Spleen (tissue), 11 donors: ENCODE results near the gene POLR1H. TPM values are rescaled to one million over a fixed set of nuclear protein-coding genes. Genes with fewer than 3 reads are reported as not detected.
A peak's percentile ranks its signal among the peaks of the same experiment; 100 is the strongest.

Experiments
- DNase-seq: peaks from one replicate; pipeline ENCODE4 v3.0.0-alpha.2; 2020
- H3K27ac ChIP-seq, 8 donors: fragments of 200-600 bp; sonication (generic) in 7 of 8; 1 replicate in 4 of 8; 2 replicates in 4 of 8; pipeline versions ENCODE4 v1.5.0 to v1.8.0; 2016 to 2021; ENCODE audit warnings: inconsistent platforms in 4 of 8, mild to moderate bottlenecking in 4 of 8, moderate library complexity in 1 of 8
- H3K27me3 ChIP-seq, 7 donors: fragments of 200-600 bp; sonication (generic) in 6 of 7; replicated peaks in 1 of 7; 1 replicate in 4 of 7; 2 replicates in 3 of 7; pipeline versions ENCODE4 v1.5.0 to v1.8.0; 2016 to 2021; ENCODE audit warnings: inconsistent platforms in 3 of 7, mild to moderate bottlenecking in 1 of 7
- H3K36me3 ChIP-seq, 6 donors: fragments of 200-600 bp; sonication (generic) in 5 of 6; 1 replicate in 4 of 6; 2 replicates in 2 of 6; pipeline versions ENCODE4 v1.5.0 to v1.8.0; 2016 to 2021; ENCODE audit warnings: inconsistent platforms in 2 of 6
- H3K4me1 ChIP-seq, 6 donors: fragments of 200-600 bp; sonication (generic) in 5 of 6; 1 replicate in 3 of 6; 2 replicates in 3 of 6; pipeline versions ENCODE4 v1.5.0 to v1.8.0; 2016 to 2021; ENCODE audit warnings: inconsistent platforms in 3 of 6
- H3K4me3 ChIP-seq, 8 donors: fragments of 200-600 bp; sonication (generic) in 7 of 8; 1 replicate in 4 of 8; 2 replicates in 4 of 8; pipeline versions ENCODE4 v1.5.0 to v1.8.0; 2016 to 2021; ENCODE audit warnings: inconsistent platforms in 4 of 8, mild to moderate bottlenecking in 4 of 8, moderate library complexity in 2 of 8
- H3K9me3 ChIP-seq, 8 donors: fragments of 200-600 bp; sonication (generic) in 7 of 8; 1 replicate in 4 of 8; 2 replicates in 4 of 8; pipeline versions ENCODE4 v1.5.0 to v1.8.0; 2016 to 2021; ENCODE audit warnings: inconsistent platforms in 4 of 8
- CTCF ChIP-seq, 11 experiments: fragments of 200-600 bp in 7 of 11; fragments of 450-650 bp in 4 of 11; sonication (generic) in 4 of 11; IDR thresholded peaks in 8 of 11; conservative IDR thresholded peaks in 3 of 11; 1 replicate in 7 of 11; 2 replicates in 4 of 11; pipeline versions ENCODE4 v1.4.0 to v1.8.0; 2016 to 2021; ENCODE audit warnings: antibody characterized with exemption in 11 of 11, inconsistent platforms in 4 of 11, mild to moderate bottlenecking in 1 of 11
- POLR2A ChIP-seq, 3 donors: fragments of 450-650 bp; IDR thresholded peaks; one replicate each; pipeline ENCODE4 v1.5.1; 2017; ENCODE audit warnings: antibody characterized with exemption in 3 of 3, mild to moderate bottlenecking in 1 of 3
- POLR2AphosphoS5 ChIP-seq, 3 donors: sonication (generic); formaldehyde crosslinking; IDR thresholded peaks; one replicate each; pipeline ENCODE4 v1.5.1; 2017; ENCODE audit warnings: antibody characterized with exemption in 3 of 3
- WGBS, 5 donors: extraction: QIAGEN DNeasy Blood & Tissue Kit in 3 of 5; methylation state at CpG; one replicate each; pipeline versions ENCODE4 v1.1.5 to v1.1.7; 2013 to 2018; 5-methylcytosine and 5-hydroxymethylcytosine counted together
- intact Hi-C: fragments of 100-400 bp; cut with DNase I; formaldehyde crosslinking; loops from one replicate; pipeline ENCODE4 v1.15.0; 2023; ENCODE audit warnings: low total_unique reads
- polyA plus RNA-seq, 3 donors: library from polyadenylated mRNA; stranded (reverse); fragments of 200-250 nt; gene quantifications; one replicate each; pipeline ENCODE4 v1.2.1, GENCODE V29; 2013
- total RNA-seq, 7 donors: library from RNA; depleted of rRNA in 3 of 7; stranded (reverse); fragments of >200 nt in 3 of 7; fragmentation: NEBNext Ultra II Directional in 4 of 7; extraction: Animal tissue kit (Norgen Biotek cat#: 25700) in 4 of 7; gene quantifications; one replicate each; pipeline versions ENCODE4 v1.1.0 to v1.2.1, GENCODE V29; 2016 to 2021
- donor health status: healthy with polysubstance abuse.
- donor health status: DM: no; HTN: no; CAD: no; lungs with moderate emphysema.
- donor health status: DM: no; HTN: no; CAD: no.
- donor health status: Bipolar disorder and iron deficiency.
- donor health status: healthy.
- donor health status: DM: no; HTN: no; CAD: no.
- donor health status: DM: yes; HTN: yes; CAD: no.

POLR1H gene
- total and polyA plus RNA-seq, 10 donors, result 21.0 to 78.6 (median 27.2) TPM

GRCh38 chr6:30100585-30101443, 39.7 kb downstream of the POLR1H start:
- WGBS, 5 donors, result 1 to 2% (median 2%) methylated on average over 29 to 47 of the region's 47 CpGs
- H3K9me3 ChIP-seq, result no peaks in the 10 kb centered on the region
- peak overlapping the region; percentile 1 to 69 (median 34) for H3K4me3 ChIP-seq
- no peak for DNase-seq
- TF ChIP-seq CTCF (IDR thresholded peaks at IDR 0.05 in 8 of 11, conservative IDR thresholded peaks at IDR 0.05 in 3 of 11) (no peak), POLR2AphosphoS5 (IDR thresholded peaks at IDR 0.05) (peak in 2 of 3 donors; percentile 51)
- H3K27ac ChIP-seq, result no peak overlapping the region
- intact Hi-C loops, result no loop called here
- H3K4me1 ChIP-seq, result peaks cover 24 to 41% (median 33%) of the 10 kb centered on the region in 6 donors
- peaks cover 0 to 90% (median 39%) of the 10 kb centered on the region in 7 donors for H3K27me3 ChIP-seq
- no peaks in the 10 kb centered on the region for H3K36me3 ChIP-seq

- Histone ChIP-seq H3K36me3 (no peaks in the 10 kb centered on the region), H3K27ac (peak overlapping the region; percentile 29 to 67 (median 57)), H3K9me3 (no peaks in the 10 kb centered on the region), H3K27me3 (peaks cover 0 to 92% (median 38%) of the 10 kb centered on the region in 7 donors), H3K4me1 (peaks cover 24 to 41% (median 33%) of the 10 kb centered on the region in 6 donors), H3K4me3 (peak overlapping the region; percentile 30 to 69 (median 39))
- peak; percentile 52 to 87 (median 79) for TF ChIP-seq POLR2AphosphoS5 (IDR thresholded peaks at IDR 0.05)
- peak in 3 of 11 experiments; percentile 7 to 26 (median 24) for TF ChIP-seq CTCF (IDR thresholded peaks at IDR 0.05 in 8 of 11, conservative IDR thresholded peaks at IDR 0.05 in 3 of 11)
- TF ChIP-seq POLR2A (IDR thresholded peaks at IDR 0.05), result peak in 1 of 3 donors; percentile 53
- 3 to 6% (median 5%) methylated on average over 26 to 51 of the region's 51 CpGs for WGBS, 5 donors
- intact Hi-C loops, result no loop called here
- peak; percentile 94 for DNase-seq
Observed at GRCh38 chr6:30101444-30102413, 40.7 kb downstream of the POLR1H start.

- WGBS, 5 donors, result 34 to 52% (median 44%) methylated on average over 15 of the region's 15 CpGs
- no peak for DNase-seq
- Histone ChIP-seq H3K27ac (peak overlapping the region in 7 of 8 donors; percentile 50 to 67 (median 60)), H3K36me3 (no peaks in the 10 kb centered on the region), H3K9me3 (no peaks in the 10 kb centered on the region), H3K4me1 (peaks cover 24 to 41% (median 33%) of the 10 kb centered on the region in 6 donors), H3K4me3 (peak overlapping the region in 6 of 8 donors; percentile 31 to 69 (median 43)), H3K27me3 (peaks cover 0 to 91% (median 37%) of the 10 kb centered on the region in 7 donors)
- no peak for TF ChIP-seq POLR2A (IDR thresholded peaks at IDR 0.05)
- TF ChIP-seq POLR2AphosphoS5 (IDR thresholded peaks at IDR 0.05), result no peak
- TF ChIP-seq CTCF (IDR thresholded peaks at IDR 0.05 in 8 of 11, conservative IDR thresholded peaks at IDR 0.05 in 3 of 11), result no peak
- intact Hi-C loops, result no loop called here
Observed at GRCh38 chr6:30102414-30102969, 41.4 kb downstream of the POLR1H start.
